Central memory CD8-positive, alpha-beta T cell (primary cell): ENCODE data around the gene C18orf54.
A peak's percentile ranks its signal among the peaks of the same experiment; 100 is the strongest.
"Not testable (repeated sequence)": the region's sequence is repeated elsewhere in the genome, so short reads cannot be mapped to it uniquely, and the experiment has no call there.

ENCODE experiments used
- ATAC-seq: fragments of 150-1000 bp; cut with Tn5 transposase; replicated peaks from 2 replicates; pipeline ENCODE4 v1.10.0; 2022; ENCODE audit warnings: mild to moderate bottlenecking, moderate FRiP score, moderate number of reproducible peaks; ENCODE audit not compliant: poor library complexity, severe bottlenecking; ENCODE audit errors: extremely low read depth
- DNase-seq, 2 donors: peaks; one replicate each; pipeline ENCODE4 v3.0.0; 2021; ENCODE audit warnings: low spot score in 2 of 2
- H3K27ac Mint-ChIP-seq: one replicate; pipeline ENCODE4 v1.8.0; 2022; ENCODE audit warnings: low read depth, mild to moderate bottlenecking, moderate library complexity, mixed read lengths
- H3K27me3 Mint-ChIP-seq: one replicate; pipeline ENCODE4 v1.8.0; 2022; ENCODE audit warnings: mixed read lengths
- H3K36me3 Mint-ChIP-seq: one replicate; pipeline ENCODE4 v1.8.0; 2022; ENCODE audit warnings: mild to moderate bottlenecking, moderate library complexity, mixed read lengths; ENCODE audit not compliant: insufficient read depth
- H3K4me1 Mint-ChIP-seq: one replicate; pipeline ENCODE4 v1.8.0; 2022; ENCODE audit warnings: mixed read lengths
- H3K4me3 Mint-ChIP-seq: one replicate; pipeline ENCODE4 v1.8.0; 2022; ENCODE audit warnings: mild to moderate bottlenecking, moderate library complexity, mixed read lengths
- H3K9me3 Mint-ChIP-seq: one replicate; pipeline ENCODE4 v1.8.0; 2022; ENCODE audit warnings: mixed read lengths

The C18orf54 gene

GRCh38 chr18:54357660-54358494 lies at the start of gene C18orf54, which contains the start of gene STARD6:
Gene C18orf54 (plus strand): TSS chr18:54357906. CDS start chr18:54360573, 2,667 bp downstream.
Gene STARD6 (minus strand): TSS chr18:54357858. CDS start chr18:54354573, 3,285 bp downstream.
- Mint-ChIP-seq H3K36me3 (peaks cover 17% of the 10 kb centered on the region), H3K9me3 (no peaks in the 10 kb centered on the region), H3K27ac (peak within 1 kb of the TSS; percentile 98), H3K4me1 (peaks cover 22% of the 10 kb centered on the region), H3K4me3 (peak within 1 kb of the TSS; percentile 99), H3K27me3 (no peaks in the 10 kb centered on the region)
- DNase-seq: peak; percentile 81
- ATAC-seq: peak; percentile 94

DNA sequence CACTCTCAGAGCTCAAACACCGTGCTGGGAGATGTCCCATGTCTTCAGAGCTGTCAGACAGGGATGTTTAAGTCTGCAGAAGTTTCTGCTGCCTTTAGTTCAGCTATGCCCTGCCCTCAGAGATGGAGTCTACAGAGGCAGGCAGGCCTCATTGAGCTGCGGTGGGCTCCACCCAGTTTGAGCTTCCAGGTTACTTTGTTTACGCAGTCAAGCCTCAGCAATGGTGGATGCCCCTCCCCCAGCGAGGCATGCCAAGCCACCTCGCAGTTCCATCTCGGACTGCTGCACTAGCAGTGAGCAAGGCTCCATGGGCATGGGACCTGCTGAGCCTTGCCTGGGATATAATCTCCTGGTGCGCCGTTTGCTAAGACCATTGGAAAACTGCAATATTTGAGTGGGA lies 48.1 kb upstream of the C18orf54 start:
- H3K27me3 Mint-ChIP-seq: peaks cover 14% of the 10 kb centered on the region
- ATAC-seq, H3K36me3 Mint-ChIP-seq, H3K9me3 Mint-ChIP-seq, H3K4me1 Mint-ChIP-seq, DNase-seq, H3K4me3 Mint-ChIP-seq, H3K27ac Mint-ChIP-seq: not testable (repeated sequence)

DNA sequence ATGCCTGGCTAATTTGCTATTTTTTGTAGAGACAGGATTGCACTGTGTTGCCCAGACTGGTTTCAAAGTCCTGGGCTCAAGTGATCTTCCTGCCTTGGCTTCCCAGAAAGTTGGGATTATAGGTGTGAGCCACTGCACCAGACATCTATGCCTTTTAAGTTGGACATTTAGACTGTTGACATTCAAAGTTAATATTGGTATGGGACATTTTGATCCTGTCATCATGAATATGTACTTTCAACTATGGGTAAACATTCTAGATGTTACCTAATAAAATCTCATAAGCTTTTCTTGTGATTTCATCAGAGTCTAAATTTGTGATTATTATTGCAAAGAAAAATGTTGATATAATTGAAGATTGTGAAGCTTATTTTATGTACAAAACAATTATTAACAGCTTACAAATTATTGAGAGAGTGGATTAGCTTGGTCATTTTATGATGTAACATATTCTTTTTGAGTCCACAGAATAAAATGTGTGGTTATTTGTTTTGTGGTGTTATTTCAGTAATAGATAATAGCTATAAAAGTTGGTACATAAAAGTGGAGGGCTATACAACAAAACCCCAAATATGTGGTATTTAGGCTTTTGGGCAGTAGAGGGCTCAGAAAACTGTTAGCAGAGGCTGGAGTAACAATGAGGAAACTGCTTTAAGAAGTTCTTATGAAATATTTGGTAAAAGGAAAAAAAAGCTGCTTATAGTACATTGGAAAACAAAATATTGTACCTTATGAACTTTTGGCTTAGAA lies 41.5 kb upstream of the C18orf54 start:
- Mint-ChIP-seq H3K27me3 (peaks cover 33% of the 10 kb centered on the region), H3K36me3 (no peaks in the 10 kb centered on the region)

GRCh38 chr18:54323561-54323960 lies 34.1 kb upstream of the C18orf54 start:
- Mint-ChIP-seq H3K27me3 (peaks cover 10% of the 10 kb centered on the region), H3K27ac (no peak overlapping the region), H3K4me1 (no peaks in the 10 kb centered on the region), H3K36me3 (no peaks in the 10 kb centered on the region), H3K9me3 (no peaks in the 10 kb centered on the region), H3K4me3 (no peak overlapping the region)
- ATAC-seq (no peak), DNase-seq (no peak)

More for the DNA sequence above, 41.5 kb upstream of the C18orf54 start:
- Mint-ChIP-seq H3K9me3 (no peaks in the 10 kb centered on the region), H3K4me1 (no peaks in the 10 kb centered on the region), H3K4me3 (no peak overlapping the region), H3K27ac (no peak overlapping the region)
- DNase-seq (no peak), ATAC-seq (no peak)

DNA sequence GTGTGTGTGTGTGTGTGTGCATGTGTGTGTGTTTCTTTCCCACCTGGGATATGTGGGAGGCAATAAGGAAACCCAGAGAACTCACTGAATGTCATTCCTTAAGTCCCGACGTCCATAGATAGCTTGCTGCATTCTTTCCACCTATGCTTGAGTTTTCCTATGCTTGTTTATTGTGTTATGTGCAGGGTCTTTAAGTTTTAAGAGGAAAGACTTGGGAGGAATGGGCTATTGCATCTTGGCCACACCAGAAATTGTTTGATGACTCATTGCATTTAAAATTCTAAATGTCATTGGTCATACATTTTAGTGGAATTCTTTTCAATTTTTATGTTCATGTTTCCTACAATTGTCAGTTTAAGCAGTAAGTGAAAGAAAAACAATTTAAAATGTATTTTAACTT lies 33.7 kb upstream of the C18orf54 start:
- H3K9me3 Mint-ChIP-seq: no peaks in the 10 kb centered on the region
- DNase-seq (no peak), ATAC-seq (no peak)
- H3K36me3 Mint-ChIP-seq: no peaks in the 10 kb centered on the region
- H3K27ac Mint-ChIP-seq: no peak overlapping the region
- H3K4me1 Mint-ChIP-seq: no peaks in the 10 kb centered on the region
- peaks cover 6% of the 10 kb centered on the region for H3K27me3 Mint-ChIP-seq
- H3K4me3 Mint-ChIP-seq: no peak overlapping the region

DNA sequence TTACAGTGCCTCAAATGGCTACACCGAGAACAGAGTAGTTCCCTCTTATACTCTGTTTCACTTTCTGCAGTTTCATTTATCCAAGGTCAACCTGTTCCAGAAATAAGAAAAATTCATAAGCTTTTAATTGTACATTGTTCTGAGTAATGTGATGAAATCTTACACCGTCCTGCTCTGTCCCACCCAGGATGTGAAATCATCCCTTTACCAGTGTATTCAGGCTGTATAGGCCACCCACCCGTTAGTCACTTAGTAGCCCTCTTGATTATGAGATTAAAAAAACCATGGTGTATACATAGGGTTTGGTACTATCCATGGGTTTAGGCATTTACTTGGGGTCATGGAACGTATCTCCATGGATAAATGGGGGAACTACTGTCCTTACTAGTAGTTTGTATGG lies 29.9 kb upstream of the C18orf54 start:
- Mint-ChIP-seq H3K9me3 (no peaks in the 10 kb centered on the region), H3K27me3 (no peaks in the 10 kb centered on the region), H3K4me3 (no peak overlapping the region), H3K4me1 (no peaks in the 10 kb centered on the region), H3K36me3 (no peaks in the 10 kb centered on the region), H3K27ac (no peak overlapping the region)
- DNase-seq: no peak
- ATAC-seq: no peak

GRCh38 chr18:54329787-54330186 lies 27.9 kb upstream of the C18orf54 start:
- no peak for ATAC-seq
- Mint-ChIP-seq H3K4me1 (no peaks in the 10 kb centered on the region), H3K36me3 (no peaks in the 10 kb centered on the region), H3K27ac (no peak overlapping the region), H3K4me3 (no peak overlapping the region), H3K27me3 (no peaks in the 10 kb centered on the region), H3K9me3 (no peaks in the 10 kb centered on the region)
- DNase-seq: no peak

DNA sequence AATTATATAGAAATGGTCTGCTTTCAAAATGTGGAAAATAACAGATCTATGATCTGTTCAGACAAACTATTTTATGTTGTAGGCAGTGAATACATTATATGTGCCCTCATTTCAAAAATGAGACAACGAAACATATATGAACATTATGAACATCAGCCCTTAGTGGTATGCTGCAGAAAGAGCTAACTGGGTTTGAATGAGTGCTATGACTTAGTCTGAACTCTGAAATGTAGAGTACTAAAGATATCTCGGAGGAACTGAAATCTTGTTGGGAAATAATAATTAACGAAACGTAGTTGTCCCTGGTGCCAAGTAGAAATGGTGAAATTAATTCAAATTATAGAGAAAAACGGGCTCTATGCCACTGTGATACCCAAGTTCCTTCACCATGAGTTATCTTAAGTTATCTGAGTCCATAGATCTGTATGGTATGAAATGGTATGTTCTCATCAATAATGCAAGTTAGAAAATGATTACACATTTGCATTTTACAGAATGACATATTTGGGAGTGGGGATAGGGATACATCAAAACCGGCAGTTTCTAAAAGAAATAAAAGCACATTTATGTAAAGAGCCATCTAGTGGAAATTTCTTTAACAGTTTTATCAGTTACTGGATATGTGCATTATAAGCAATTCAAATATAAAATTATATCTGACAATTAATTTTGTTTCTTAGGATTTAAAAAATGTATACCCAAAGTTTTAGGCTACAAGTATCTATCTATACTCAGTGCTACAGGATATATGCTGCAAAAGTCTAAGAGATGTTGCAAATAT lies 26.7 kb upstream of the C18orf54 start:
- H3K4me3 Mint-ChIP-seq: no peak overlapping the region
- H3K27me3 Mint-ChIP-seq: peaks cover 6% of the 10 kb centered on the region
- H3K36me3 Mint-ChIP-seq: no peaks in the 10 kb centered on the region
- no peaks in the 10 kb centered on the region for H3K9me3 Mint-ChIP-seq
- DNase-seq: no peak
- H3K4me1 Mint-ChIP-seq: no peaks in the 10 kb centered on the region
- H3K27ac Mint-ChIP-seq: no peak overlapping the region
- ATAC-seq: no peak

DNA sequence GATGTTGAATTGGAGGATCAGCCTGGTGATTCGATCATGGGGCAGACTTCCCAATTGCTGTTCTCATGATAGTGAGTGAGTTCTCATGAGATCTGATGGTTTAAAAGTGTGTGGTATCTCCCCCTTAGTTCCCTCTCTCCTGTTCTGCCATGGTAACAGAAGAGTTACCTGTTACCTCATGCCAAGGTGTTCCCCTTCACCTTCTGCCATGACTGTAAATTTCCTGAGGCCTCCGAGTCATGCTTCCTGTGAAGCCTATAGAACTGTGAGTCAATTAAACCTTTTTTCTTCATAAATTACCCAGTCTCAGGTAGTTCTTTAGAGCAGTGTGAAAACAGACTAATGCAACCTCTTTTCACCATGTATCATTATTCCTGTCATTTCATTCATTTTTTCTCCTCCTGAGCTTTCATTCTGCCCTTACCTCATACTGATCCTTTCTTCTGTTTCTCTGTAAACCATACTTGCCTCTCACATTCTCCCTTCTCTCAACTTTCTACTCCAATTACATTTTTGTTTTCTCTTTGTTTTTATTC lies 22.0 kb upstream of the C18orf54 start:
- ATAC-seq: no peak
- H3K27ac Mint-ChIP-seq: no peak overlapping the region
- H3K4me3 Mint-ChIP-seq: no peak overlapping the region
- H3K27me3 Mint-ChIP-seq: peaks cover 16% of the 10 kb centered on the region
- no peak for DNase-seq
- no peaks in the 10 kb centered on the region for H3K36me3 Mint-ChIP-seq
- no peaks in the 10 kb centered on the region for H3K9me3 Mint-ChIP-seq
- H3K4me1 Mint-ChIP-seq: no peaks in the 10 kb centered on the region

- no peak overlapping the region for H3K4me3 Mint-ChIP-seq
- H3K36me3 Mint-ChIP-seq: no peaks in the 10 kb centered on the region
- H3K9me3 Mint-ChIP-seq: no peaks in the 10 kb centered on the region
- H3K27me3 Mint-ChIP-seq: peaks cover 16% of the 10 kb centered on the region
- DNase-seq (no peak), ATAC-seq (no peak)
- no peaks in the 10 kb centered on the region for H3K4me1 Mint-ChIP-seq
- H3K27ac Mint-ChIP-seq: no peak overlapping the region
Observed at GRCh38 chr18:54338230-54338629, 19.5 kb upstream of the C18orf54 start.

DNA sequence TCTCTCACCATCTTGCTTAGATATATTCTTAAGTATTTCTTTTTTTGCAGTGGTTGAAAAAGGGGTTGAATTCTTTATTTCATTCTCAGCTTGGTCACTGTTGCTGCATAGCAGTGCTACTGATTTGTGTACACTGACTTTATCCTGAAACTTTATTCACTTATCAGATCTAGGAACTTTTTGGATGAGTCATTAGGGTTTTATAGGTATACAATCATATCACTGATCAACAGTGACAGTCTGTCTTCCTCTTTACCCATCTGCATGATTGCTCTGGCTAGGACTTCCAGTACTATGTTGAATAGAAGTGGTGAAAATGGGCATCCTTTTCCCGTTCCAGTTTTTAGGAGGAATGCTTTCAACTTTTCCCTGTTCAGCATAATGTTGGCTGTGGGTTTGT lies 6.5 kb upstream of the C18orf54 start:
- H3K4me1 Mint-ChIP-seq: no peaks in the 10 kb centered on the region
- H3K4me3 Mint-ChIP-seq: no peak overlapping the region
- H3K27ac Mint-ChIP-seq: no peak overlapping the region
- ATAC-seq (no peak), DNase-seq (no peak)
- H3K27me3 Mint-ChIP-seq: peaks cover 25% of the 10 kb centered on the region
- H3K9me3 Mint-ChIP-seq: no peaks in the 10 kb centered on the region
- H3K36me3 Mint-ChIP-seq: peaks cover 1% of the 10 kb centered on the region

- peak in 1 of 2 donors; percentile 13 for DNase-seq
- peaks cover 22% of the 10 kb centered on the region for H3K4me1 Mint-ChIP-seq
- no peaks in the 10 kb centered on the region for H3K9me3 Mint-ChIP-seq
- peaks cover 5% of the 10 kb centered on the region for H3K27me3 Mint-ChIP-seq
- H3K36me3 Mint-ChIP-seq: peaks cover 17% of the 10 kb centered on the region
- H3K4me3 Mint-ChIP-seq: peak overlapping the region; percentile 99
- peak overlapping the region; percentile 98 for H3K27ac Mint-ChIP-seq
- peak; percentile 12 for ATAC-seq
Observed at GRCh38 chr18:54357082-54357659, 535 bp upstream of the C18orf54 start.
